Activated CD8-positive, alpha-beta memory T cell treated with anti-CD3 and anti-CD28 coated beads for 1 hour (primary cell): ENCODE measurements around the gene ACTN1.
"Not testable (repeated sequence)": the region's sequence is repeated elsewhere in the genome, so short reads cannot be mapped to it uniquely, and the experiment has no call there.

Experiments
- DNase-seq, 2 donors: peaks; one replicate each; pipeline ENCODE4 v3.0.0-alpha.2; 2020; ENCODE audit warnings: low read depth in 1 of 2; ENCODE audit errors: extremely low read depth in 1 of 2

ACTN1 gene

GRCh38 chr14:68866991-68867533 is 112.0 kb downstream of the ACTN1 start:
- no peak for DNase-seq

DNA sequence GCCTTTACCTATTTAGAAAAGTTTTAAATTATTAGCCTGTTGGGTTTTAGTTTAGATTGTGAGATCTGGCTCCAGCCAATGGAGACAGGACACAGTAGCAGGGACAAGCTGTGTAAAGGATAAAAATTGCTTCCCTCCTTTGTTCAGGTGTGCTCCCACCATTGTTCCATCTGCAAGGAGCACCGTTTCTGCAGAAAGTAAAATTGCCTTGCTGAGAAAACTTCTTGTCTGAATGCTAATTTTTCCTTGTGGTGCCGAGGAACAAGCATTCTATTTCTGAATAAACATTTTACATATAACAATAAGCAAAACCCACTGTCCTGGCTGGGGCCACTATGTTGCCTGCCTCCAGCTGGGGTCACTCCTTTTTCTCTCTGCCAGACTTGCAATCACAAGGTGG is 113.6 kb downstream of the ACTN1 start:
- no peak for DNase-seq

DNA sequence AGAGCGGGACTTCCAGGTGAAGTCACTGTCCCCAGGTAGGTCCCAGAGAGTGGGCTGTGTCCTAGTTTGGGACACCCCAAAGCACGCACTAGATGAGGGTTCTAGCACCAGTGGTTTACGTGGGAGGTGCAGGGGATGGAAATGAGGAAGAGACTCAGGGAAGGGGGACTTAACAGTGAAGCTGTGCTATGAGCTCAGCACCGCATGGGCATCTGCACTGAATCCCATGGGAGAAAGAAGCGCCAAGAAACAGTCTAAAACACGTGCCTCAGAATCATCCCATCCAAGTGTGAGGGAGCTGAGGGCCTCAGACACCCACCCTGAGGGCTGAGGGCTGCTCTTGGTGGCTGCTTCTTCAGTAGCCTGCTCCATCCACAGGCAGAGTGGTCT is 114.7 kb downstream of the ACTN1 start:
- no peak for DNase-seq

- DNase-seq = no peak
Measured at GRCh38 chr14:68863610-68864360, 115.3 kb downstream of the ACTN1 start.

DNA sequence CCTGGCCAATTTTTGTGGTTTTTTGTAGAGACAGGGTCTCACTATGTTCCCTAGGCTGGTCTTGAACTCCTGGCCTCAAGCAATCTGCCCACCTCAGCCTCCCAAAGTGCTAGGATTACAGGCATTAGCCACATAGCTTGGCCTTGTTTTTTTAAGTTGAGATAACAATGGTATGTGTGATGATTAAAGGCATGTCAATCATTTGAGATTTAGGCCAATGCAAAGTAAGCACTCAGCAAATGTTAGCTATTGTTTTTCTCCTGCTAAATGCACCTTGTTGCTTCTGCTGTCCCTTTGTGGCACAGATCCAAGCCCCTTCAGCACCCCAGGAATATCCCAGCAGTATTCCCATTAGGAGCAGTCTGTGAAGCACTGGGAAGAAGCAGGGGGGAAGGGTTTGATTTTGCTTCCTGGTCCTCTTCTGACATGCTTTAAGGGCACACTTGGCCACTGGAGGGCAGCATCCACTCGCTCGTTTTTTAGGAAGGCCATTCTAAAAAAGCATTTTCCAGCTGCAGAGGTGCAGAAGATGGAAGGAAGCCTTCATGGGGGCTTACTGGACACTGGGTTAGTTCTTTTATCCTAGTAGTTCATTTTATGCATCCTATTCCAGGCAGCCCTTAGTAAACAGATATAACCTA is 116.0 kb downstream of the ACTN1 start:
- peak; percentile 19 to 41 for DNase-seq

- DNase-seq = no peak
Measured at GRCh38 chr14:68860771-68861170, 118.3 kb downstream of the ACTN1 start.

DNA sequence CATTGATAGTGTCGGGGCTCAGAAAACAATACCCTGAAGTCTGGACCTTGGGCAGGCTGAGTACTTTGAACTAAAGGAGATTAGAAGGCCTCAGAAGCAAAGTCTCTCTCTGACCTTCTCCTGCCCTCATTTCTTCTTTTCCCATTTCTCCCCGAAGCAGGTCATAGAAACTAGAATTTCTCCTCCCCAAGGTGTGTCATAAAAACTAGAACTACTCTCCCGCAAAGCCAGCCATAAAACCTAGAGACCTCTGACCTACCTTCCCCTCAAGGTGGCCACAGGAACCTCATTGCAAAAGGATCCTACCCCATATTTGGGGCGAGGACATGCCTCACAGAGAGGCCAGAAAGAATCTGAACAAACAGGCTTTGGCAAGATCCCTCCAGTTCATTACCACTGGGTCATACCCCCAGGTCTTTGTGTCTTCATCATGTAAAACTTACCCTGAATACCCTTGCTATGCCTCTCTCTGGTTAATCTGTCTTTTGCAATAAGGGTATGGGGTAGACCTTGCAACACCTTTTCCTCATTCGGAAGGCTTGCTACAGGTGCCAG is 121.5 kb downstream of the ACTN1 start:
- DNase-seq = no peak

DNA sequence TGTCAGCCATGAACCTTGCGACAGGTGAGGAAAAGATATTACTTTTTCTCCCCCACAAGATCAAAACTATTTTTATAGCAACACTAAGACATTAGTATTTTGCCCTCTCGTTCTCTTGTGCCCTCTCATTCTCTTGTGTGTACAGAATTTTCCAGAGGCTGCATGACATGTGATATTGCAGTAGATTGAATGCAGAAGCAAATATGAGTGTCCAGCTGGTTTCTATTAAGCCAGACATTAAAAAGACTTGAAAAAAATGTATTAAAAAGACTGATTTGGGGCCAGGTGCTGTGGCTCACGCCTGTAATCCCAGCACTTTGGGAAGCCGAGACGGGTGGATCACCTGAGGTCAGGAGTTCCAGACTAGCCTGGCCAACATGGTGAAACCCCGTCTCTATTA is 122.5 kb downstream of the ACTN1 start:
- DNase-seq = no peak

- no peak for DNase-seq
Measured at GRCh38 chr14:68854421-68854820, 124.7 kb downstream of the ACTN1 start.

DNA sequence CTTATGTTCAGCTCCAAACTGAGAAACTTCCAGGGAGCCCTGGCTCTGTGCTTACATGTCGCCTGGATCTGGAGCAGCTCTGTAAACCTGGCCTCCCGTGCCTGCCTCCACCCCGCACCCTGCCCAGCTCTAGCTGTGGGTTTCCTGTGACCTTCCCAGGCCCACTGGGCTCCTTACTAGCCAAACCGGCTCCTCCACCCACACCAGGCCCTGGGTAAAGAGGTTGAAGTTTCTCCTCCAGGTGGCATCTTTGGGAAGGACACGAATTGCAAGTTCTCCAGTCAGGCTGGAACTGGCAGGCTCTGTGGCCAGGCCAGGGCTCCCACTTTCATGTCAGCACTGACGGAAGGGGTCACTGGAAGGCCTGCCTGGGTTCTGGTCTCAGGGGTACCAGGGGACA is 125.4 kb downstream of the ACTN1 start:
- no peak for DNase-seq

DNA sequence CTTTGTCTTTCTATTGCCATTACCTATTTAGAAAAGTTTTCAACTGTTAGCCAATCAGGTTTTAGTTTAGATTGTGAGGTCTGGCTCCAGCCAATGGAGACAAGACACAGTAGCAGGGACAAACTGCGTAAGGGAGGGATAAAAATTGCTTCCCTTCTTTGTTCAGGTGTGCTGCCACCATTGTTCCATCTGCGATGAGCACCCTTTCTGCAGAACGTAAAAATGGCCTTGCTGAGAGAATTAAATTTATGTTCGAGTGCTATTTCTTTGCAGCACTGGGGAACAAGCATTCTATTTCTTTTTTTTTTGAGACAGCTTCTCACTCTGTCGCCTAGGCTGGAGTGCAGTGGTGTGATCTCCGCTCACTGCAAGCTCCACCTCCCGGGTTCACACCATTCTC is 126.6 kb downstream of the ACTN1 start:
- not testable (repeated sequence) for DNase-seq

DNA sequence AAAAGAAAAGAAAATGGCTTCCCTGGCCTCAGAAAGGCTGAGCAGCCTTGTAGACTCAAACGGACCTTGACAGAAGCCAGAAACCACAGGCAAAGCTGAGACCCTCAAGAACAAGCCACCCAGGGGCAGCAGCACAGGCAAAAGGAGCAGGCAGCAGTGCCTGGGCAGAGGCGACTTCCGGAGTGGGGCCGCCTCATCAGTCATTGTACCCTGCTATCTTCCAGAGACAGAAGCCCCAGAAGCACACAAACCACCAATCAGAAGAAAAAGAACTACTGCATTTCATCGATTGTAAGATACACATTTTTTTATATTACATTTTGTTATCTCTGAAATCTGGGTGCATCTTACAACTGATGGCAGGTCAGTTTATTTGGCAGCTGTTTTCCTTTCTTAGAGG is 128.0 kb downstream of the ACTN1 start:
- no peak for DNase-seq

GRCh38 chr14:68849416-68849815 is 129.7 kb downstream of the ACTN1 start:
- no peak for DNase-seq

DNA sequence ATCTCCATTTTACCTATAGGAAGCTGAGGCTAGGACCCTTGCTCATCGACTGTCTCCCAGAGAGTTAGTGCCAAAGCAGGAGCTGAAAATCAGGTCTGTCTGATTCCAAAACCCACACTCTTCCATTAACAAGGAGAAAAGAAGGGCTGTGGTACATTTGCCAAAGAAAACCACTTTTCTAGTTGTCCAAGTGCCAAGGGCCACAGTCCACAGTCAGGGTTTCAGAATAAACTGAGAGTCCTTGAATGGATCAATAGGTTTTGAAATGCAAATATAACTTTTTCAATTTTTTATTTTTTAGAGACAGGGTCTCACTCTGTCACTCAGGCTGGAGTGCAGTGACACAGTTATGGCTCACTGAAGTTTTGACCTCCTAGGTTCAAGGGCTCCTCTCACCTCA is 130.8 kb downstream of the ACTN1 start:
- DNase-seq = no peak

DNA sequence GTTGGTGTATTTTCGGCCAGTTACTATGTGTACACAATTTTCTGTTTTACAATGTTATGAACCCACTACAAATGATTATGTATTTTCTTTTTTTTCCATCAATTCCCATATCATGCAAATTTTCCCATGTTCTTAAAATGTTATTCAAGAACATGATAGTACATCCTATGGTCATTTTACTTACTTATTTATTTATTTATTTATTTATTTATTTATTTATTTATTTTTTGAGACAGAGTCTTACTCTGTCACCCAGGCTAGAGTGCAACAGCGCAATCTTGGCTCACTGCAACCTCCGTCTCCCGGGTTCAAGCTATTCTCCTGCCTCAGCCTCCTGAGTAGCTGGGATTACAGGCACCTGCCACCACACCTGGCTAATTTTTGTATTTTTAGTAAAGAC is 131.5 kb downstream of the ACTN1 start:
- DNase-seq = not testable (repeated sequence)

DNA sequence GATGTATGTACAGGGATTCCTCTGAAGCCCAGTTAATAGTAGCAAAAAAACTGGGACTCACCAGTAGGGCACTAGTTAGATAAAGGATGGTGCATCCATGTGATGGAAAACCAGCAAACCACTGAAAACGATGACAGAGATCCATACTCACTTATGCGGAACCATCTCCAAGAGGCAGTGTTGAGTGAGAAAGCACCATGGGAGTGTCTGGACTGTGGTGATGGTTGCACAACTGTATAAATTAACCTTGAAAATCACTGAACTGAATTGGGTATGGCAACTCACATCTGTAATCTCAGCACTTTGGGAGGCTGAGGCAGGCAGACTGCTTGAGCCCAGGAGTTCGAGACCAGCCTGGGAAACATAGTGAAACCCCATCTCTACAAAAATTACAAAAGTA is 132.6 kb downstream of the ACTN1 start:
- no peak for DNase-seq

- DNase-seq = no peak
Measured at GRCh38 chr14:68844210-68844545, 134.9 kb downstream of the ACTN1 start.

DNA sequence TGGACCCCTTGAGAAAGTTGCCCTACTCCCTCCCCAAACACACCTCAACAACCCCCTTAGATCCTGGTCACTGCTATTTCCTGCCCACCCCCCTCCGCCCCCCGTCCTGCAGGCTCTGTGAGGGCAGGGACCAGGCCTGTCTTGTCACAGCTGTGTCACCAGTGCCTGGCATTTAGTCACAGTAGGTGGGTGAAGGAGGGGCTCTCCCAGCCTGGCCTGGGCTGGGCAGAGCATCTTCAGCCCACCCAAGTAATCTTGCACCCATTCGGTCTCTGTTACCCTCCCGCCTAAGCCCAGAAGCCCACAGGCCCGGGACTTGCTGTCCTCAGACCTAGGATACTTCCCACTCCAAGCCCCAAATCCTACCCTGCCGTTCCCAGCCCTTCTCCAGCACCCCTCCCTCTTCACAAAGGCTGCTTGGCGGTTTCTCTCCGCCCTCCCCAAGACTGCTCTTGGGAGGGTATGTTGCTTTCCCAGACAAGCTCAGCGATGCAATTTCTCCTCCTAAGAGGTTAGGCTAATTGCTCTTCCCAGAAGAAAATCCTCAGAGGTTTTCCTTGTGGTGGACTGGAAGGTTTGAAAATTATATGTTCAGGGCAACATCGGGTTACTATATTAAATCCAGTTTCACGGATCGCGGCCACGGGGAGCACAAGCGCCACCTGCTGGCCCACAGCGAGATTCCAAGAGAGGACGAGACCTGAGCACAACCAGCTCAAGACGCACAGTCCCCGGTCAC is 135.5 kb downstream of the ACTN1 start:
- peak; percentile 38 to 68 for DNase-seq

DNA sequence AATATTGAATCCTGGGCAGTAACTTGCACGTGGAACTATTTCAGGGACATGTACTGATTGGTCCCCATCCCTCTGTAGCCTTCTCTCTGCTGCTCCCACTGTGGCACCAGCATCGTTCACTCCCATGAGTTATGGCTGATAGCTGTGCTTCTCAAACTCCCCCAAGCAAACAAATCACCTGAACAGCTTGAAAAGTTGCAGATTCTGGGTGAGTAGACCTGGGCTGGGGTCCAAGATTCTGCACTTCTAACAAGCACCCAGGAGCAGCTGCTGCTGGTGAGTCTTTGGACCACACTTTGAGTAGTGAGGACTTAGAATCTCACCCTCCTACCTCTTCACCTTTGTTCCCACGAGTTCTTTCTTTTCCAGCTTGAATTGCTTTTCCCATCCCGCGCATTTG is 136.8 kb downstream of the ACTN1 start:
- no peak for DNase-seq

DNA sequence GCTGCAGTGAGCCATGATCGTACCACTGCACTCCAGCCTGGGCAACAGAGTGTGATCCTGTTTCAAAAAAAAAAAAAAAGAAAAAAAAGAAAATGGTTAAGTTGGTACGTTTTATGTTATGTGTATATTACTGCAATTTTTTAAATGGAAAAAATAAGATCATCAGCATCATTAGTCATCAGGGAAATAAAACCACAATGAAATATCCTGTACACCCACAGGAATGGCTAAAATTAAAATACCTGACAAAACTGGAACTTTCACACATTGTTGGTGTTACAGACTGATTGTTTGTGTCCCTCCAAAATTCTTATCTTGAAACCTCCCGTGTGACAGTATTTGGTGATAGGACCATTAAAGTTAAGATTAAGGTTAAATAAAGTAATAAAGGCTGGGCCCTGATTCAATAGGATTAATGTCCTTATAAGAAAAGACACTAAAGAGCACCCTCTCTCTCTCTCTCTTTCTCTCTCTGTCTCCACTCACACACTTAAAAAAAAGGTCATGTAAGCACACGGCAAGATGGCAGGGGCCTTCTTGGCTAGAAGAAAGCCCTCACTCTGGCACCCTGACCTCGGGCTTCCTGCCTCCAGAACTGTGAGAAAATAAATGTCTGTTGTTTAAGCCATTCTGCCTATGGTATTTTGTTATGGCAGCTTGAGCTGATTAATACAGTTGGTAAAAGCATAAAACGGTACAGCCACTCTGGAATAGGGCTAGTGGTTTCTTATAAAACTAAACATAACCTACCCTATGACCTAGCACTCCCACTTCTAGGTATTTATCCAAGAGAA is 137.9 kb downstream of the ACTN1 start:
- DNase-seq = no peak

DNA sequence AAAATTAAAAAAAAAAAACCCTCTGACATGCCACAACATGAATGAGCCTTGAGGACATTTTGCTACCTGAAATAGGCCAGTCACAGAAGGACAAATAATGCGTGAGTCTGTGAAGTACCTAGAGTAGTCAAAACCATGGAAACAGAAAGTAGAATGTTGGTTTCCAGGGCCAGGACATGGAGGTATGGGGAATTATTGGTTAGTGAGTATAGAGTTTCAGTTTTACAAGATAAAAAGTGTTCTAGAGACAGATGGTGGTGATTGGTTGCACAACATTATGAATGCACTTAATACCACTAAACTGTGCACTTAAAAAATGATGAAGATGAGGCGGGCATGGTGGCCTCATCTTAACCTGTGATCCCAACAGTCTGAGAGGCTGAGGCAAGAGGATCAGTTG is 138.6 kb downstream of the ACTN1 start:
- no peak for DNase-seq
